ENCODE results near the gene SLC9A7.
"Not testable (repeated sequence)": the region's sequence is repeated elsewhere in the genome, so short reads cannot be mapped to it uniquely, and the experiment has no call there.

SLC9A7 gene

DNA sequence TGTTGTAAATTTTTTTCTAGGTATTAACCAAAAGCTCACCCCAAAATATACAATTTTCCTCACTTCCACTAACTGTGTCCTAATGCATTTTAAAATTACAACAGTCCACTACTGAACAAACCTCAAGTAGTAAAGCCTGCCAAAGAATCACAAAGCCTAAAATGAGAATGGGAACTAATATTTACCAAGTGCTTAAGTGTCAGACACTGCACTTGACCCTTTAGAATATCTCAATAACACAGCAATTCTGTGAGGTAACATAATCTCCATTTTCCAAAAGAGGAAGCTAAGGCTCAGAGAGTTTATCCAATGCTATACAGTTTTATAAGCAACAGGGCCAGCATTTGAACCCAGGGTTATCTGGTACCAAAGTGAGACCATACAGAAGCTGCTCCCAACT is 4.9 kb downstream of the SLC9A7 start:
- no peak for DNase-seq

DNA sequence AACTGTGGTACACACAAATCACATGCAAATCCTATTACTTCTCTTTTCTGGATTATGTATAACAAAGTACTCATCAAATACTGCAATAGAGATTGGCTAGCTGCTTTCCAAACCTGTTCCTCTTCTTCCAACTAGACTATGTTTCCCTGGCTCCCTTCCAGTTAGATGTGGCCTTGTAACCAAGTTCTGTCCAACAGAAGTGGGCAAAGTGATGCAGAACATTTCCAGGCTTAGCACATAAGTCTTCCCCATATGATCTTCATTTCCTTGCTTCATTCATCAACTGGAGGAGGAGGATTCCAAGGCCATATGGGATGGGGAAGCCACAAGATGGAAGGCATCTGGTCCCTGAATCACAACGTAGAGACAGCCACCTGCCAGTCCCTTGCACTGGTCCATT is 8.0 kb downstream of the SLC9A7 start:
- no peak for DNase-seq

DNA sequence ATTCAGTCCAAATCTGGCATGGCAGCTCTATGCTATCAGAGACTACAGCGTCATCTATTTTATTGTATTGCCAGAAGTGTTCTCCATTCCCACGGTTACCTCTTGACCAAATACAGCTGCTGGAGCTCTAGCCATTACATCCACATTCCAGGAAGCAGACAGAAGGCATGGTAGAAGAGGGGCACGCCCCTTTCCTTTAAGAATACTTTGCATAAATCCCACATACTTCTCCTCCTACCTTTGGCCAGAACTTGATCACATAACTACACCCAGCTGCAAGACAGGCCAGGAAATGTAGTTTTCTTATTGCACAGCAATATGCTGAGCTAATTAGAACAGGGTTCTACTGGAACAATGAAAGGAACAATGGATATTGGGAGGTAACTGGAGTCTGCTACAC is 14.9 kb downstream of the SLC9A7 start:
- no peak for DNase-seq

DNA sequence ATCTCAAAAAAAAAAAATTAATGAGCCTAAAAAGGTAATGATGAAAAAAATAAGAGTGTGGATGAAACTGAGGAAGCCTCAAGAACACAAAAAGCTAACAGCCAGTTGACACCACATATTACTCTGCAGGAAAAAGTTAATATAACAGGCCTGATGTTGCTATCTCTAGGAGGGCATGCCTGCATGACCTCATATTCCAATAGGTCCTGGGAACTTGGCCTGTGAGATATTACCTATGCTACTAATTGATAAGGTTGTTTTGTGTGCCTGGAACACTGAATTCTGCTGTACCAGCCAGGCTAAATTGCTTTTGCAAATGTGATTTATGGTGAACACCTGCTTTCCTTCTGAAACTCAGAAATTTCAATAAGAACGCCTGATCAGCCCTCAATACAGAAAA is 15.9 kb downstream of the SLC9A7 start:
- no peak for DNase-seq

DNA sequence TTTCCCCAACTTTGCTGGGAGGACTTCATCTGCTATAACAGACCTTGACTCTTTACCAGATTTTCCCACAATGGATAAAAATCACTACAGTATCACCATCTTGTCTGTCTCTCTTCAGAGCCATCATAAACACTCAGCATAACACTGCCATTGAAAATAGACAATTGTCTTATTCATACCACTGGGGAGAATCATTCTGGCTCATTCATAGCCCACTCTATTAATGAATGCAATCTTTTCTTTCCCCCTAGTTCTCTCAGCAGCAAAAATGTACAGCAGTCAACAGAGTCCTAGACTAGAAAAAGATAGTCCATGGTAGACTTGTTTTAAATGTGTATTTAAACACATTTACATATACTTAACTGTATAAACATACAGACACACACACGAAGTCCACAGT is 19.2 kb downstream of the SLC9A7 start:
- no peak for DNase-seq

DNA sequence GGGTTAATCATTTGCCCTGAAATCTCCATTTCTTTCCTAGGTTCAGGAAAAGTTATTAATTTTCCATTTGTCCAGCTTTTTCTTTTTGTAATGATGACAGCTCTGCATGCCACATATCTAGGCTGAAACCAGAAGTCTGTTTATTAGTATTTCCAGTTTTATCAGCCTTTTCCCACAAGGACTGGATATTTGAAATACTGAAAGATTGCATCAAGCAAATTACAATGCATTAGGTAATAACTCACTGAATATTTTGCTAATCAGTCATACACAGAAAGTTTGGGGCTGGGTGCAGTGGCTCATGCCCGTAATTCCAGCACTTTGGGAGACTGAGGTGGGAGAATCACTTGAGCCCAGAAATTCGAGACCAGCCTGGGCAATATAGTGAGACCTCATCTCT is 21.5 kb downstream of the SLC9A7 start:
- DNase-seq, result no peak

DNA sequence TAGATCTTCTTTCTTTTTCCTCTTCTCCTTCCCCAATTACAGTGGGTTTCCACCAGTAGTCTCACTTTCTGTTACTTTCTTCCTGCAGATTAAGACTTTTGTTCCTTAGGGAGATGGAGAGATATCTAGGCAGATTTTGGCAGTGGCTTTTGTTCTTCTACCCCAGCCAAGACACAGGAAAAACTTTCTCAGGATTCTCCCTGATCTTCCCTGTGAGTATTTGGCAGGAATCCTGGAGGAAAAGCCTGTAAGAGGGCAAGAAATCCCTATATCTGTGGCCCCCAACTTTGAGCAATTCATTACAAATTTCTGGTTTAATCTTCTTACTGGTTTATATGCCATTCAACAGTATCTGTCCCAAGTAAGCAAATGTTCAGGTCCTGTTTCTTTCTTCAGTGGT is 21.9 kb downstream of the SLC9A7 start:
- no peak for DNase-seq

DNA sequence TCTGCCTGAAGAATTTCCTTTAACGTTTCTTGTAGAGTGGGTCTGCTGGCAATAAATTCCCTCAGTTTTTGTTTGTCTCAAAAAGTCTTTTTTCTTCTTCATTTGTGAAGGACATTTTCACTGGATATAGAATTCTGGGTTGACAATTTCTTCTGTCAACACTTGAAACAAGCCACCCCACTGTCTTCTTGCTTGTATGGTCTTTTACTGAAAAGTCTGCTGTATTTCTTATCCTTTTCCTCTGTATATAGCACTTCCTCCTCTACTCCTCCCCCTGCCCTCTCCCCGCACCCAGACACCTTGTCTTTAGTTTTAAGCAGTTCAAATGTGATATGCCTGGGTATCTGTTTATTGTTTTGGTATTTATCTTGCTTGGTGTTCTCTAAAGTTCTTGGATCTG is 23.3 kb downstream of the SLC9A7 start:
- no peak for DNase-seq

DNA sequence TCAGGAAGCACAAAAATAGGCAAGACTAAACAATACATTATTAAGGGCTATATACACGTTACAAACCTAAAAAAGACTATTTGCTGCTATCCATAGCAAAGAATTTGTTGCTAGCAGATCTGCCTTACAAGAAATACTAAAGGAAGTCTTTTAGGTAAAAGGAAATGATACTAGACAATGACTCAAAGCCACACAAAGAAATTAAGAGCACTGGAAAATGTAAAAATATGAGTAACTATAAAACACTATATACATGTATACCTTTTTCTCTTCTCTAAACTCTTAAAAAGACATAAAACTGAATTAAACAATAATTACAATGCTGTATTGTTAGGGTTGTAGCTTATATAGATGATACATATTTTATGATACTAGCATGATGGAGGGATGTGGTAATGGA is 25.7 kb downstream of the SLC9A7 start:
- DNase-seq, result no peak

DNA sequence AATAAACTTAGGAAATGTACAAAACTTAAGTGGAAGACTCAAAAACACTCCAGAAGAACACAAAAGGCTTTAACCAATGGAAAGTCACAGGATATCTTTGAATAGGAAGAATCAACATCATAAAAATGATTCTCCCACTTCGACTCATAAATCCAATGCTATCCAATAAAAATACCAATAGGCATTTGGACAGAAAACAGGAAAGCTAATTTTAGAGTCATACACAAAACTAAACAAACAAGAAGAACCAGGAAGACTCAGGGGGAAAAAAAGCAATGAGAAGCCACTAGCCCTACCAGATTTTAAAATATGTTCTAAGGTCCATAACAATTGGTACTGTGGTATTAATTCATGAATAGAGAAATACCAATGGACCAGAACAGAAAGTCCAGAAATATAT is 28.2 kb downstream of the SLC9A7 start:
- no peak for DNase-seq

DNA sequence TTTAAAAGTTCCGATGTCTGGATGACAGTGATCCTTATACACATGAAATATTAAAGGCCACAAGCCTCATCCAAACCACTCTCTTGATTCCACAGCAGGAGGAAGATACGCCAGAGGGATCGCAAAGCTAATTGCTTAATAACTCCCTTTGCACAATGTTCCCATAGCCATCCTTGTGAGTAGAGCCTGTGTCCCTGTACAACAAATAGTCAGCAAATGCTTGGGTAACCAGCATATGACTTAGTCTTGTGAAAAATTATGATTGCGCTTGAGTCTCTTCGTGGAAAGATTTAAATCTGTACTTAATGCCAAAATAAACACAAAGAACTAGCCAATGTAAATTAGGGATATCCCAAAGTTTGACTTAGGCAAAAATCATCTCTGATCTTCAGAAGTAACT is 31.5 kb downstream of the SLC9A7 start:
- no peak for DNase-seq

DNA sequence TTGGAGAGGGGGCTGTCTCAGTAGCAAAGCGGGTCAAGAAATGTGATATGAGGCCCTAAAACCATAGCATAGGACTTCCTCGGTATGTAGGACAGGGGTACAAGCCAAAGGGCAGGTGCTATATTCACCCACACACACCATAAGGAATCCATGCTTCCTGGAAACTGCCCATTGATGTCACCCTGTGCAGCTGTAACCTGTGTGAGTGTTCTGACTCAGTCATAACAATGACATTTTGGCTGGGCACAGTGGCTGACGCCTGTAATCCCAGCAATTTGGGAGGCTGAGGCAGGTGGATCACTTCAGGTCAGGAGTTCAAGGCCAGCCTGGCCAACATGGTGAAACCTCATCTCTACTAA is 35.4 kb downstream of the SLC9A7 start:
- DNase-seq, result not testable (repeated sequence)

DNA sequence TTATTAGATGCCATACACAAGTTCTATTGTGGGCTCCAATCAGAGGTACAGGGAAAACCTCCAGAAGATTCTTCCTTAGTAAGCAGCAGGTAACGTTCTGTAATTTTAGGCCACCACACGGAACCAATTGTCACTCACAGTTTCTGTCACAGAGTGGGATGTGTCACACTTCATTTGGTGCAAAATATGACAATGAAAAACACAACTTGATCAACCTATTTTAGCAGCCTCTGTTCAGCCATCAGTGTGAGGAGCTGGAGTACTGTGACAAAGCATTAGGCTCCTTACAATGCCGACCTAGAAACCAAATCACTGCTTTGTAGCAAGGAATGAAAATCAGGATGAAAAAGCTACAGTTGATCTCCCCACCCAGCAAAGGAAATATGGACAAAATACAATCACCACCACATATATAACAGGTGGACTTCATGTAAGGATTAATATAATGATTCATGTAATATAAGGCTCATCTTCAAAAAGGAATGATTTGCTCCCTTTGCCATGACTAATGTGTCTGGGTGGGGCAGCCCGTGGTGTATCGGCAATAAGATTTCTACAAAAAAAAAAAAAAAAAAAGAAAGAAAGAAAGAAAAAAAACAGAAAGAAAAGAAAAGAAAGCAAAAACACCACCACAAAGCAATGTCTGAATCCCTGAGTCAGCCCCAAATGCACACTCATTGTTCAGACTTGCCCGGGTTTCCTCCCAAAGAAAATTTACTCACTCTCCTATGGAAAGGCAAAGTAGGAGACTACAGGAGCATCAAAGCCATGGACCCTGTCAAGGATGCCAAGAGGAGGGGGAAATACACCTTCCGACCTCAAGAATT is 36.0 kb downstream of the SLC9A7 start:
- DNase-seq, result no peak

DNA sequence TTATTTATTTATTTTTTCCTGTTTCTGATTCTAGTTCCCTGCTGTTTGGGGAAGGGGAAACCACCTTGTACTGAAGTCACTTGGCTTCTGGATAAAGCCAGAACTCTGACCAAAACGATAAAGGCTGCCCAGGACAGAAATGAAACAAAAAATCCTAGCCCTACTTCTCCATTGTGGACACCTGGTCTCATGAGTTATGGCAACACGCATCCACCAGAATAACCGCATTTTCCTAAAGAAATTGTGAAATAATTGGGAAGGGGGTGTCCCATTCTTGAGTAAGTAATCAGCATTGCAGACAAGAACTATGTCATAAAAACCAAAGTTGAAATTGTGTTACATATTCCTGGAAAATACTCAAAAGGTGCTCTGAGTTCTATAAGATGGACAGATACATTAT is 42.1 kb downstream of the SLC9A7 start:
- DNase-seq, result no peak

DNA sequence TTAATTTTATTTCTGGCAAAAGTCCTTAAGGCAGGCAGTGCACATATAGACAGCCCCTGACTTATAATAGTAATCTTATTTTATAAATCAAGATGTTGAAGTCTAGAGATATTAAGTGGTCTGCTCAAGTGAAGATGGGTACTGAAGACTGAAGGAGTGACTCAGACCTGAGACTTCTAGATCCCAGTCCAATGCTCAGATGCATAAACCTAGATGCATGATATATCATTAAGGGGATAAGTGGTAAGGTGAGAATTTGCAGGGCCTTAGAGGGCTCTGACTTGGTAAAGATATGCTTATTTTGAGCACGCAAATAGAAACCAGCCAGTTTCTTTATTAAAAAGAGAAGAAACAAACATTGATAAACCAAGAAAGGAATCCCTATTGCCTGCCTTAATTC is 42.9 kb downstream of the SLC9A7 start:
- no peak for DNase-seq

DNA sequence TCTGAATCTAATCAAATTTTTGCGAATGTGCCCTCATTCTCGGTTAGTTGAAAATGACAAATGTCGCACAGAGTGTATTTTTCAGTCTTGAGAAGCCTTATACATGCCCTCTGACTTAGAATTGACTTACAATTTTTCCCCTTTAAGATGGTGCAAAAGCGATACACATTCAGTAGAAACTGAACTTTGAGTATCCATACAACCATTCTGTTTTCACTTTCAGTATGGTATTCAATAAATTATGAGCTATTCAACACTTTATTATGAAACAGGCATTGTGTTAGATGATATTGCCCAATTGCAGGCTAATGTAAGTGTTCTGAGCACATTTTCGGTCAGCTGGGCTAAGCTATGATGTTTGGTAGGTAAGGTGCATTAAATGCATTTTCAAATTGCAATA is 43.4 kb downstream of the SLC9A7 start:
- DNase-seq, result no peak

DNA sequence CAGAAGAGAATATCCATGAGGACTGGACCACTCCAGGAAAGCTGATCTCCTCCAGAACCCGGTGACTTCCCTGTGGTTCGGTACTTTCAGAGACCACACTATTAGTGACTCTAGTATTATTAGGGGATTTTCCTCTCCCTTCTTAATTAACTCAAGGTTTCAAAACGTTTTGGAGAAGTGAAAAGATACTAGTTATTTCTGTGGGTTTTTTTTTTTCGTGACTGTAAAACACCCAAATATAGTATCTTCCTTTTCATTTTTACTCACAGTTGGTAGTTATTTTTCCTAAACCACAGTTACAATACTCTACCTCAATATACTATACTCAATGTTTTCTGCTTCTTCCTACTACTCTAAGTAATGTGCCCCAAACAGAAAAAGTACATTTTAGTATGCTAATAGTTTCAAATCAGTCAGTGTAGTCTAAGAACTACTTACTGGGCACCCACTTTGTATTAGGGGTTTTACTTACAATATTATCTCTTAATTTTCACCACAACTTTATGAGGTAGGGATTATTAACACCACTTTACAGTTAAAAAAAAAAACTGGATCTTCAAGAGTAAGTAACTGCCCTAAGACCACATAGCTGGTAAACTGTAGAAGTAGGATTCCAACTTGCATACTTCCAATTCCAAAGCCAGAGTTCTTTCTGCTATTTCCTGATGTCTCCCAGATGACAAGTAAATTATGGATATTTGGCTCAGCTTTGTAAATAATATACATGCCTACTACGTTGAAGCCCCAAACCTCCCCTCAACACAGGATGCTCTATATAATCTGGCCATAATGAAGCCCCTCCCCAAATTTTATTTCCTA is 45.0 kb downstream of the SLC9A7 start:
- no peak for DNase-seq

DNA sequence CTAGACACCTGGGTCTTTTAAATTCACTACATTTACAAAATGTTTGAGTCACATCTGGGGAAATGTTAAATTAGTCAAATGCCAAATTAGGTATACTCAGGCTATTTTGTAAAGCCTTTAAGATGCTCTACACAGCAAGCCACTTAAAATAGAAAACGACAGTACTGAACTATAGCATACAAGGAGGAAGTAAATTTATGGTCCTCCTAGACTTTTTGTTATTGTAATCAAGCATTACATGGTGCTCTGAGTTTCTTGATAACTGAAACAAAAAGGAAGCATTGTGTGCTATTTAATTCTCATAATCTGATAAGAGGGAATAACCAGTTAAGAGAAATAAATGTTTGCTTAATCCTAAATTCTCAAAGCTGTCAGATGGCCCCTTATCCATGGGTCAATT is 46.2 kb downstream of the SLC9A7 start:
- no peak for DNase-seq

DNA sequence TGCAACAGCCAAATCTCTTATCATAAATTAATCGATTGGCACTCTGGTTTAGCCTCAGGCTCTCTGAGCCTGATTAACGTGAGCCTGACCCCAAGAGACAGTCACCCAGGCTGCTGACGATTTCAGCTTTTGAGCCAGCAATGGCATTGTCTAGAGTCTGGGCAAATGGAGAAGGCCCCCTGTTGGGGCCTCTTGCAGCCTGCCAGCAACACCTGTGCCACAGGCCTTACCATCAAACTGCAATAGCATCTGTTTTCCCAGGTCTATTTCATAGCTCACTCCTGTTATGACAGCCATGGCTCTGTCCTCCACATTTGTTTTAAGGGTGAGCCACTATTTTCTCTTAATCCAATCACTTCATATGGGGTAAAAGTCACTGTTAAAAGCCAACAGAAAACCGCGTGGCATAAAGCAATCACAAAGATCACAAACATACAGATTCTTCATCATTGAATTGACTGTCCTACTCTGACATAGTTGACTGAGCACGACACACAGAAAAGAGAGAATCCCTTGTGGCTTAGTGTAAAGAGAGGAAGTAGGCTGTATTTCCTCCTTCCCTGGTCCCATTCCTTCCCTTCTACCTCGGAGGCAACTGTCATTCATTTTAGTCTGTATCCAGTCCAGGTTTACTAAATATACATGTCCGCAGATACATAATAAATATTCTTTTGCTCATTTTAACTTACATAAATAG is 47.8 kb downstream of the SLC9A7 start:
- DNase-seq, result no peak

DNA sequence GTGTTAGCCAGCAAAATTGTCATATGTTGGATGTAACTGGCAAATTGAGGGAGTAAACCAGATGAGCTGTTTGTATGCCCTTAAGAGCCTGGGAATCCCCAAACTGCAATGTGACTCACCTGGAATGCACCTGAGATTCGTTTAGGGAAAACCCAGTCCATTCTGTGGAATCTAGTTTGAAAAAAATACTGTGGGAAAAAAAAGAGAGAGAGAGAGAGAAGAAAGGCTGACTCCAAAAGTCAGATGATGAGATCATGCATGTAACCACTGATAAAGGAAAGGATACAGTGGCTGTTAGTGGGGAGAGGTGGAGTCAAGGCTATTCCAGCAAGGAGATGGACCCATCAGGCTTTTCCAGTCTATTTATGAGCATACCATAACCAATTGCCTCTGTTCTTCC is 48.5 kb downstream of the SLC9A7 start:
- no peak for DNase-seq

DNA sequence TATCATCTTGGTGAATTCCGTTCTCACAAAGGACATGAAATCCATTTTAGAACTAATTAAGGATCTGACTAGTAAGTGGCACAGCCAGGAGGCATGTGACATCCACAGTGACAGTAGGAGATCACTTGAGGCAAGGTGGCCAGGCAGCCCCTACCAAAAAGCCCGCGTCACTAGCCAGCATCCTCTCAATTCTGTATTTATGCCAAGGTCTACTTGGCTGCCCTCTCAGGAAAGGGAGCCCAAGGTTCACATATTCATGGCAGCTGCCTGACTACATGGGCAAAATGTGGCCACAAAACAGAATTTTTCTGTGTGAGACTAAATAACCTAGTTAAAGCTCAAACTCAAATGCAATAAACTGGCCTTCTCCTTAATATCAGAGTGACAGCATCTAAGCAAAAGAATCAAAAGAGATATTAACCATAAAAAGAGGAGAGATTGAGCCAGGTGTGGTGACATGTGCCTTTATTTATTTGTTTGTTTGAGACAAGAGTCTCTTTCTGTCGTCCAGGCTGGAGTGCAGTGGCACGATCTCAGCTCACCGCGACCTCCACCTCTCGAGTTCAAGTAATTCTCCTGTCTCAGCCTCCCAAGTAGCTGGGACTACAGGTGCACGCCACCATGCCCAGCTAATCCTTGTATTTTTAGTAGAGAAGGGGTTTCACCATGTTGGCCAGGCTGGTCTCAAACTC is 51.5 kb downstream of the SLC9A7 start:
- no peak for DNase-seq

DNA sequence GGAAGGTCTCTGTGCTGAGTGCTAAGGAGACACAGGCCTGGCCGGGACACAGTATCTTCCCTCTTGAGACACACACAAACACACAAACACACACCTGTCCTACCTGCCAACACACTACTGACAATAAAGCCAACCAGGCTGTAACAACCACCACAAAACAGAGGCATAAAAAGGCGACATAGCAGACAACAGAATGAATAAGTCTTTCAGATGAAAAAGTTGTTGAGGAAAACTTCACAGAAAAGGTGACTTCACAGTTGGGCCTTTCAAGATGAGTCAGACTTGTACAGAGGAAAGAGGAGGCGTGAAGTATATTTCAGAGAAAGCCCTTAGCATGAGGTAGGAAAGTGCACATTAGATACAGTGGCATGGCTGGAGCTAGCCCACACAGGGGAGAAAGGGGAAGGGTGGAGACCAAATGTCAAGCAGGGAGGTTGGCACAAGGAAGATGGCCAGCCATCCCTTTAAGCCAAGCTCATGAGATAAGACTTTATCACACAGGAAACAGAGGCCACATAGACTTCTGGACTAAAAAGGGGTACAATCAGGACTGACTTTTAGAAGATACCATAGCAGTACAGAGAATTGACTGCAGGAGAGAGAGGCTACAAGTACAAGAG is 54.0 kb downstream of the SLC9A7 start:
- no peak for DNase-seq

DNA sequence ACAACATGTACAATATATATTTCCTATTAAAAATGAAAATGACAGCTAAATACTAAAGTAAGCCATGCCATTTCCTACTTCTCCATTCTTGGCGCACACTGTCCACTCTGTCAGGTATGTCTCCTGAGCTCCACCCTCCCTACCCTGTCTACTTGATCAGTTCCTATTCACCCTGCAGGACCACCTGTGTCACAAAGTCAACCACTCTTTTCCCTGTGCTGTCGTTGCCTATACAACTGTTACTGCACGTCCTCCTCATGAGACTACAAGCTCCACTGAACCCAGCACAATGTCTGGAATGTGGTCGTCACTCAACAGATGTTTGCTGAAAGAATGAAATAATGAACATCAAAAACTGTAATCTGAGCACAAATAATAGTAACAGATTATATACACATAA is 54.9 kb downstream of the SLC9A7 start:
- DNase-seq, result no peak

Data from NCI-H1105 (cell line).